Stimulated activated naive CD4-positive, alpha-beta T cell treated with Interleukin-2 at 50 U/mL for 16 hours (primary cell): ENCODE measurements around the gene TUB.

Source experiments
- DNase-seq: peaks from one replicate; lab custom pipeline; 2025; lab: John Stamatoyannopoulos, UW

Gene TUB

DNA sequence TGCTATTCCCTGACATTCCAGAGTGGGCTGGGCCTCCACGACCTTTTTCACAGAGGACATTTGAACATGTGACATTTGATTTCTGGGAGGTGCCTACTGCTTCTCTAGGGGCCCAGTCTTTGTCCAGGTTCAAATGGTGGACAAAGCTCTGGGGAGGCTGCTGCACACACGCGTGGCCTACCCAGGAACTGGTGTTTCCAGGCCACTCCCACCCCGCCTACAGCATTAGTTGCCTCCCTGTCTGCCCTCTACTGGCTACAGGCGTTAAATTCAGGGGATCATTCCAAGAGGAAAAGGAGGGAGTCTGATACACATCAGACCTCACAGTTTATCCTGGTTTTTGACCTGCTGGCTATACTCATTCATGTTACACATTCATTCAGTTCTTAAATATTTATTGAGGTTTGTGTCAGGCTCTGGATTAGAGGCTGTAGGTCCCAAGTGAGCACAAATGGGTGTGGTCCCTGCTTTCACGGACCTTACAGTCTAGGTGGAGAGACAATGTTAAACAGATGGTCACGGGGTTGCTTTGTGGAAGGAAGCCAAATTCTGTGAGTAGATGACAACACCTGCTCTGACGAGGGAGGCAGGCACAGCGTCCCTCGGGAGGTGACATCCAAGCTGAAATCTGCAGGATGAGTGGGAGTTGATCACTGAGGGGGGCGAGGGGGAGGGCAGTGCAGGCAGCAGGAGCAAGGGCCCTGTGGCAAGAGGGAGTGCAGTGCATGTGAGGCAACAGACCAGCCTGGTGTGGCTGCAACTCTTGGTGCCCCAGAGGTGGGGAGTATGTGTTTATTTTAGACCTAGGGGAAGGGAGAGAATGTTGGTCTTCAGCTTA is 11.8 kb downstream of the TUB start:
- DNase-seq, result peak; percentile 23

DNA sequence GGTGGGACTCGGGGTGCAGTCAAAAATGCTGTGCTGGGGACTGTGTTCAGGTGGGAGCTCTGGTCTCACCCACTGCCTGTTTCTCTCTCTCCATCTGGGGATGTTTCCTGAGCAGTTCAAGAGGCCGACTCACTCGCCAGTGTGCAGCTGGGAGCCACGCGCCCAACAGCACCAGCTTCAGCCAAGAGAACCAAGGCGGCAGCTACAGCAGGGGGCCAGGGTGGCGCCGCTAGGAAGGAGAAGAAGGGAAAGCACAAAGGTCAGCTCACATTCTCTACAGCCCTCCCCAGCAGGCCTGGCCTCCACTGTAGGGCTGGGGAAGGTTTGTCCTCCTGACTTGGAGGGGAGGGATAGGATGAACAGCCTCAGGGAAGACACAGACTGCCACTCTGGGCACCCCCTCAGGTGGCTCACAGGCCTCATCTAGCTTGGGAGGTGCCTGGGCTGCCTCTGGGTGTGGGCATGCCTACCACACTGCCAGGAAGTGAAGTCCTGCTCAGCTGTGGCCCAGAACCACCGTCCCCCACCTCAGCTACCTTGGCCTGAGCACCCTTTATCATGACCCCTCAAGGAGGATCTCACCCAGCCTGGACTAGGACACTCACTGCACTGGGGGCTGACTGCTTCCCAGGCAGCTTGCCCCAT is 13.0 kb downstream of the TUB start:
- DNase-seq, result no peak

DNA sequence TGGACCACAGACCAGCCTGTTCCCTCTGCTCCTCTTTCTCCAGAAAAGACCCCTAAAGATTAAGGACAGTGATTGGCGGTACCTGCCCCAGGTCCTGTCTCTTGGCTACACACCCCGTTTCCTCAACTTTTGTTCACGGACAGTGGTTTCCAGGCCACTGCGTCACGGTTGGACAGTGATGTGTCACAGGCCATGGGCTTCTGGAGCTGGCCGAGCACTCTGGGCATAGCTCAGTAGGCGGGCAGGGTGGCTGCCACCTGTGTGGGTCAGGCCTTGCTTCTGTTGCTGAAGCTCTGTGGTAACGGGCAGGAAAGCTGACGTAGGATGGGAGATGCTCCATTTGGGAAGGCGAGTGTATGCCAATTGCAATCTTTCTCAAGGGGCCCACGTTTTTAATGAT is 13.6 kb downstream of the TUB start:
- no peak for DNase-seq

DNA sequence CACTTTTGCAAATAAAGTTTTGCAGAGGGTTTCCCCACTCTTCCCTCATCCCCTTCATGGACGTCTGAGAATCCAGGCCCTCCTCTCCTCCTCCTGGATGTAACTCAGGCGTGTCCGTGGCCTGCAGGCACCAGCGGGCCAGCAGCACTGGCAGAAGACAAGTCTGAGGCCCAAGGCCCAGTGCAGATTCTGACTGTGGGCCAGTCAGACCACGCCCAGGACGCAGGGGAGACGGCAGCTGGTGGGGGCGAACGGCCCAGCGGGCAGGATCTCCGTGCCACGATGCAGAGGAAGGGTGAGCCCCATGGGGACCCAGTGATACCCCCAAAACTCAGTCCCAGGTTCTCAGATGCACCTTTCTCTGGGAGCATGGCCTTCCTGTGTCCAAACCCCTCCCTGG is 14.4 kb downstream of the TUB start:
- no peak for DNase-seq

DNA sequence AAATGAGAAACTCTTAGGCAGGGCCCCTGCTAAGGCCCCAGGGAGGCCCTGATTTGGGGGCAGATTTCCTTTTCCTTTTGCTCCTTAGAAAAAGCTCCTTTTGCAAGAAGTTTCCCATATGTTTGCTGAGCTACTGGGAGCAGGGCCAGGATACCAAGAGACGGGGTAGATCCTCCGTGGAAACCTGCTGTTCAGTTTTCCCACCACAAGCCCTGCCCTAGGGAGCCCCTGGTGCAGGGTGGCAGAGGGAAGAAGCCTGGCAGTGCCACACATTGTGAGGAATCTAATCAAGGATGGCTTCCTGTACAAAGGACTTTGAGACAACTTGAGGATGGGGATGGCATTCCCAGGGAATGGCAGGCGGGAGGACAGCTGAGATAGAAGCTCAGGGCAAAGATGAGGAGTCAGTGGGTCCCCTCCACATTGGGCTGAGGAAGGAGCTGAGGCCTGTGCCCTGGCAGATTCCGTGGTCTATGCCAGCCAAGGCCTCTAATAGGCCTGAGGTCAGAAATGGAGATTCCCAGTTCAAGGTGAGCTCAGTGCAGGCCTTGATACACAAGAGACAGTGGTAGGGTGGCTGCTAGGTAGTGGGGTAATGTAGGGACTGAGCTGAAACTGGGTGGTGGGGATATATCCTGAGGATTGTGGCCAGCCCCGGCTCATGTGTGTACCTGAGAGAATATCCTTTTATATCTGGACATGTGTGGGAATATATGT is 15.0 kb downstream of the TUB start:
- no peak for DNase-seq

DNA sequence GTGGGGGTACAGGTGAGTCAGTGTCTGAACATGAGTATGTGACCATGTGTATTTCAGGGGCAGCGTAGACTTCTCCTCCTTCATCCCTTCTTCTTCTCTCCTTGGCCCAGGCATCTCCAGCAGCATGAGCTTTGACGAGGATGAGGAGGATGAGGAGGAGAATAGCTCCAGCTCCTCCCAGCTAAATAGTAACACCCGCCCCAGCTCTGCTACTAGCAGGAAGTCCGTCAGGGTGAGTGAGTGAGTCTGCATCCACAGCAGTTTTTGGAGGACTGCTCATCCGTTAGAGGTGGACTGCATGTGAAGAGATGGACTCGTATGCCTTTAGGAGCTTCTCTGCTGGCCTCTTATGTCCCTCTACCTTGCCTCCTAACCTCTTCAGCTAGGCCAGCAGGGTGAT is 15.6 kb downstream of the TUB start:
- DNase-seq, result no peak

DNA sequence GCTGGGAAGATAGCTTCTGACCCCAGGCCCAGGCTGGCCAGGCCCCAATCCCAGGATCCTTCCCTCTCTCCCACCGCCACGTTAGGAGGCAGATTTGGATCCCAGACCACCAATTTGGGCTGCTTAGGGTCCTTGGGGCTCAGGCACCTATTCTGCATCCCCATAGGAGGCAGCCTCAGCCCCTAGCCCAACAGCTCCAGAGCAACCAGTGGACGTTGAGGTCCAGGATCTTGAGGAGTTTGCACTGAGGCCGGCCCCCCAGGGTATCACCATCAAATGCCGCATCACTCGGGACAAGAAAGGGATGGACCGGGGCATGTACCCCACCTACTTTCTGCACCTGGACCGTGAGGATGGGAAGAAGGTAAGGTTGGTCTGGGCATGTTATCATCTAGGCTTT is 16.1 kb downstream of the TUB start:
- DNase-seq, result no peak

DNA sequence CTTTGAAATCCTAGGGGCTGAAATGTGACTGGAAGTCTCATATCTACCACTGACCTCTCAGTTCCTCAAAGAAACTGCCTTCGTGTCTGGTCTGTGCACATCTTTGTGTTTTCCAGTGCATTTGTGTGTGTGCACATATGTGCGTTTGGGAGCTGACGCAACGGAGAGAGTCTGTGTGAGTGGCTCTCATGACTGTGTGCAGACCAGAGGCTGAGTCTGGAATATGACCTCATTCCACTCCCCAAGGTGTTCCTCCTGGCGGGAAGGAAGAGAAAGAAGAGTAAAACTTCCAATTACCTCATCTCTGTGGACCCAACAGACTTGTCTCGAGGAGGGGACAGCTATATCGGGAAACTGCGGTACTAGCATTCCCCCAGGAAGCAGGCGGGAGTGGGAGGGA is 16.5 kb downstream of the TUB start:
- no peak for DNase-seq

DNA sequence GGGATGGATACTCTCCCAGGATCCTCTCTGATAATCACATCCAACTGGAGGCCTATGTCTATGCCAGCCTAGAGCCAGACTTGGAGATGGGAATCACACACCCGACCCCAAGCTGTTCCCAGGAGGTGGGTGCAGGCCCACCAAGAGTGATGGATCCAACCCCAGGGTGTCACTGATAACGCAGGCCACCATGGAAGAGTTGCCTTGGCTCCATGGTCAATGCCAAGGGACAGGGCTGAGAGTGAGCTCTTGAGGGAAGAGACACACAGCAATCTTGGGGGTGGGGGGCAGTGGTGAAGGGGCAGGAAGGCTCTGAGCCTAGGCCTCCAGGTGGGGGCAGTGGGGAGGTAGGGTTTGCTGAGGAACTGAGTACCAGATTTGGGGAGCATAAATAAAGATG is 16.9 kb downstream of the TUB start:
- no peak for DNase-seq

DNA sequence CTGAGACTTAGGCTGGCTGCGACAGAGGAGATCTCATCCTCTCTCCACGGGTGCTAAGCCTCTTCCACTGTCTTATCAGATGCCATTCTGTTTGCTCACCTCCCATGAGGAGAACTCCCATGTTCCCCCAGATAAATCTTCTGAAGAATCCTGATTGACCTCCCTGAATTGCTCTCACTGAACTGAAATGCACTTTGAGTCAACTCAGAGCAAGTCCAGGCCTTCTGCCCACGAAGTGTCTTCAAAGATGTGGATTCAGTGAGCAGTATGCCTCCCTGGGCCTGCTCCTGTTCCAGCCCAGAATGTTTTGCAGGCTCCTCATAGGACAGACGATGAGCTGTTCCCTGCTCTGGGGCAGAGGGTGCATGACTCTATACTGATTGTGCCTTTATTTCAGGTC is 17.4 kb downstream of the TUB start:
- no peak for DNase-seq

DNA sequence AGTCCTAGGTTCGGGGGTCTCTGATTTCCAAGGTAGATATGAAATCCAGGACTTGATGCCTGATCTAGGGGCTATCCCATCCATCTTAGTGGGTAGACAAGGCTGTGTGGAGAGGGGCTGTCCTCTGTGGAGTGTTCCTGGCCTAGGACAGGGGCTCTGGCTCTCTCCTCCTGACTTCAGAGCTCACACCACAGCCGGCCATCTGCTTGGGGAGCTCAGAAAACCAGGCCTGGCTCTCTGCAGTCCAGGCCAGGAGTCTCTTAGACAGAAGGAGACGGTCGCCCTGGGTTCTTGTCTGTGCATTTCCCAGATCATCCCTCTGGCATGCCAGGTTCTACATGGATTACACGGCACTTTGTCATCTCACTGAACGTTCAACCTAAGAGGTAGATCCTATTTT is 17.9 kb downstream of the TUB start:
- DNase-seq, result no peak

DNA sequence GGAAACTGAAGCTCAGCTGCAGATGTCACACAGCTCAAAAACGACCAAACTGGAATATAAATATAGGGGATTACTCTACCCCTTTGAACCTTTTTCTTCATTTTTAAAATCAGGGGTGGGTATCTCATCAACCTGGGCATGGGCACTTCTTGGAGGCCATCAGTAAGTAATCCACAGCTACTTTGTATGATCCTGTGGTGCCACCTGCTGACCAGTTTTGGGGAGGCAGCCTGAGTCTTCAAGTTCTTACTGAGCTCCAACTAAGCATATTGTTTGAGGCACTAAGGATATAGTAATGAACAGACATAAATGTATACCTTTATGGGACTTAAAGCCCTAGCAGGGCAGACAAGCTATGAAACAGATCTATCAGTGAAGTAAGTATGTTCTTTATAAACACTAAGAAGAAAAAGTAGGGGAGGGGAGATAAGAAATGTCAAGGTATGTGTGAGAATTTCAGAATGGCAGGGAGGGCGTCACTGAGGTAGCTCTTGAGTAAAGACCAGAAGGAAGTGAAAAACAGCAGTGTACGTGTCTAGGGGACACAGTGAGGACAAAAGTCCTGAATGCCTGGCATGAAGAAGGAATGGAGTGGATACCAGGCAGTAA is 18.4 kb downstream of the TUB start:
- DNase-seq, result peak; percentile 60

DNA sequence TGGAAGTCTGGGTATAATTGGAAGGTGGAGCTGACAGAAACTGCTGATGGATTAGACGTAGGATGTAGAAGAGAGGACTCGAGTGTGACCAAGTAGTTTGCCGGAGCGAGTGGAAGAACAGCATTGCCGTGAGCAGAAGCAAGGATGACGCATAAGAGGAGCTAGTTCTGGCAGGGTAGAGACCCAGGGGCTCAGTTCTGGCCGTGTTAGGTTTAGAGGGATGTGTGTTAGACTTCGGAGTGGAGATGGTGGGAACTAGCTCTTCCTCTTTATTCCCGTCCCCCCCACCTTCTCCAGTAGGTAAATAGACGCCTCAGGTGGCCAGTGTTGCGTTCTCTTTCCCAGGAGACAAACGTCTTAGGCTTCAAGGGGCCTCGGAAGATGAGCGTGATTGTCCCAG is 19.1 kb downstream of the TUB start:
- no peak for DNase-seq

DNA sequence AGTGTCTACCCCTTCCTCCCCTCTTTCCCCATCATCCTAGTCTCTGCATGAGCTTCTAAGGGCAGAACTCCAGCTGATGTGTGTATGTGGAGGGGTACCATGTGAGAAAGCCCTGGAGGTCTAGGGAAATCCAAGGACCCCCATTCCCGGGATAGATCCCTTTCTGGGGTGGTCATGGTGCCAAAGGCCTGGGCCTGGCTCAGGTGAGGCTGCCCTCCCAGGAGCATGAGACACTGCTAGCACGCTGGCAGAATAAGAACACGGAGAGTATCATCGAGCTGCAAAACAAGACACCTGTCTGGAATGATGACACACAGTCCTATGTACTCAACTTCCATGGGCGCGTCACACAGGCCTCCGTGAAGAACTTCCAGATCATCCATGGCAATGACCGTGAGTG is 19.6 kb downstream of the TUB start:
- DNase-seq, result no peak

DNA sequence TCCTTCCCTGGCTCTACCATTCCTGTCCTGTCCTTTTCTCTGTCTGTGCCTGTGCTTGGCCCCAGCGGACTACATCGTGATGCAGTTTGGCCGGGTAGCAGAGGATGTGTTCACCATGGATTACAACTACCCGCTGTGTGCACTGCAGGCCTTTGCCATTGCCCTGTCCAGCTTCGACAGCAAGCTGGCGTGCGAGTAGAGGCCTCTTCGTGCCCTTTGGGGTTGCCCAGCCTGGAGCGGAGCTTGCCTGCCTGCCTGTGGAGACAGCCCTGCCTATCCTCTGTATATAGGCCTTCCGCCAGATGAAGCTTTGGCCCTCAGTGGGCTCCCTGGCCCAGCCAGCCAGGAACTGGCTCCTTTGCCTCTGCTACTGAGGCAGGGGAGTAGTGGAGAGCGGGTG is 20.4 kb downstream of the TUB start:
- no peak for DNase-seq

DNA sequence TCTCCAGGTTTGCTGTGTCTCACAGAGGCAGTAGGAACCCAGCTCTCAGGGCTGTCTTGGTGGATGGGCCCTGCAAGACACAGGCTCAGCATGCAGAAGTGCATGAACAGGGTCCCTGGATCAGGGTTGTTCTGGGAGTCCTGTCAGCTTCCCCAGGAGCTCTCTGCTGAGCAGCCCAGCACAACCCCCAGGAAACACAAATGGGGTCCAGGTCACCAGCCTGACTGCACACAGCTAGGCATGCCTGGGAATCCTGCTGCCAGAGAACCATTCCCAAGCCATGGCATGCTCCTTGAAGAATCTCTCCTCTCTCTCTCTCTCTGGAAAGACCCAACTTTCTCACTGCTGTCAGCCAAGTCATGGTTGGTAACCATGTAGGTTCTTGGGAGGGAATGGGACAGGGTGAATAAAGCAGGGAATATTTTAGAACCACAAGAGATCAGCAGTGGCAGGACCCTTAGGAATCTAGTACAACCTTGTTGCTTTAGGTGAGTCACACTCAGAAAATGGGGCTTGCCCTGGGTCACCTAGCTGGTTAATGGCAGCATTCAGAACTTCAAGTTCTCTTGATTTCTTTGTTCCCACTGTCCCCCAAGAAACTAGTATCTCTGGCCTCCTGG is 21.4 kb downstream of the TUB start:
- no peak for DNase-seq

DNA sequence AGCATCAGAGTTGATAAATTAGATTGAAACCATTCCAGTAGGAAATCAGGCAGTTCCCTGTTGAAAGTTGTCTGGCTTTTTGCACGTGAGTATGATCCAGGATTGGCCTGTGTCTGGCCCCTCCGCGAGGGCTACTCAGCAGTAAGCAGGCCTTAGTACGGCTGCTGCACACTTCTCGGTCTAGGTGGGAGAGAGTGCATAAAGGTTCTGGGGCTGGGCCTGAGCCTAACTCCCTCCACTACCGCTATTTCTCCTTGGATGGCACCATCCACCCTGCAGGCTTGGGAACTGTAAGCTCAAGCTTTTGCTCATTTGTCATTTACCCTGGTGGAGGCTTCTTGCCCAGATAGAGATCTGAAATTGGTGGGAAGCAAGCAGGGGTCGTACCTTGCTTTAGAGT is 22.0 kb downstream of the TUB start:
- DNase-seq, result no peak

DNA sequence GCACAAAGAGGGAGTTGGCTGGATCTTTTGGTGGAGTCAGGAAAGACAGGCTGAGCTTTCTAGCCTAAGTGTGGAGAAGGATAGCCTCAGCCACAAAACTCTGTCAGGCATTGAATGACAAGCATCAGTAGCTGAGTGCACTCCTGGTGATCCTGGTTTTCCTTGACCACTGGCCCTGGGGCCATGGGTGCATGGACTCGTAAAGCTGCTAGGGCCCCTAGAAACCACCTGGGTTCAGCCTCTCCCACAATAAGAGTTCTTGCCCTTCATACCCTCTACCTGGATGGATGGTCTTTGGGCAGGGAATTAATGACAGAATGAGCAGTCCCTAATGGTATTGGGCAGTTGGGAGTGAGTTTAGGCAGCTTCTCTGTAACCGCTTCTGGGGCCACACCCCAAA is 22.9 kb downstream of the TUB start:
- DNase-seq, result no peak

DNA sequence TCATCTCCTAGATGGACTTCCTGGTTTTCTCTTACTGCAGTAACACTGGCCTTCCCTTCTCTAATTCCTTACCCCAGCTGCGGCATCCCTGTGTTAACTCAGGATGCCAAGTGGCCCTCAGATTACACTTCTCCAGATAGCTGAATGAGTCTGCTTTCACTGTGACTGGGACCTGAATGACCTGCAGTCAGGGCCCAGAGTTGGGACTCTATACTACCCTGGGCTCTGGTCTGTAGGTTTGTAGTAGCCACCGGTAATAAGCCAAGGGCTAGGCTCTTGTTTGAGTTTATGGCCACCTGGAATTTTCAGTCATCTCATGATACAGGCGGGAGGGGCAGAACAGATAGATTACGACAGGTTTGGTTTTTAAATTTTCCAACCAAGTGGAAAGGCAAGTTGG is 24.1 kb downstream of the TUB start:
- DNase-seq, result no peak

DNA sequence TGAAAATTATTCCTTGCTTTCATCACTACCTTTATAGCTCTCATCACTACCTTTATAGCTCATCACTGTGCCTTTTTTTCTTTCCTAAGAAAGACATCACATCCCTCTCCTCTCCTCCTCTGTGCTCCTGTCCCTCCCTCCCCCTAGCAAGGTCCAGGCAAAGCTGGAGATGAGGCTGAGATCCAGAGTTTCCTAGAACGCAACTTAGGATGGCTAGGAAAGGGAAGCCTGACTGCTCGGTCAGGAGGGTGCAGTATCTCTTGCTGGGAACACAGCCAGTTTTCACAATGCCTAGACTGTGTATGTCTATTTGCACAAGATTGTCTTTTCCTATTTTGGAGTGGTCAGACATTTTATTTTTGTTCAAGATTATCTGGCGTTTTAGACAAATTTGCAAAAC is 24.7 kb downstream of the TUB start:
- no peak for DNase-seq

DNA sequence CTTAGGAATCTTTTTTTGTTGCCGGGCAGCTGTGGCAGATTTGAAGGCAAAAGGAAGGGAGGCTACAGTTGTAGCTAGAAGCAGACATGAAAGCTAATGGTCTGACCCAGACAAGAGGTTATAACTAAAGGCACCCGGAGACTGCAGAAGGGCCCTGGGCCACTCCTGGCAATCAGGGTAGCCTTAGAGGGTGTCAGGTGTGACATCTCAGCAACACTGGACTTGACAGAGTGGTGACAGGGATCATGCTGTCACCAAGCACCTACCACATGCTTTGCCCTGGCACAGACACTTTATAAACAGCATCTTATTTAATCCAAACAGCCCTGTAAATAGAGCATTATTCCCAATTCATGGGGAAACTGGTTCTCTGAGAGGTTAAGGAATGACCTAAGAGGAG is 25.7 kb downstream of the TUB start:
- DNase-seq, result no peak

DNA sequence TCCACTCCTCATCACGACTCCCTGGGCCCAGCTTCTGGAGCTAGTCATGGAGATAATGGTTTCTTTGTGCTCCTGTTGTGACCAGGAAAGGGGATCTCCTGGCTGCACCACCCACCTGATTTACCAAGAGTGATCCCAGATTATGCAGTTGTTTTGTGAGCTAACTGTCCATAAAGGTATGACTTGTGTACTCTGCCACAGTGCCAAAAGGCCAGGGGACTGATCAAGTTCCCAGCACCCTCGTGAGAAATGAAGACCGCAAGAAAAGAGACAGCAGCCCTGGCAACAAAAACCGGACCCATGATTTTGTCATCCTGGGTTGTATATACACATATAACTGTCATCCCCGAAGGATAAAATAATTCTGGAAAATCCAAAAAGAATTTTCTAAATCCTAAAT is 26.6 kb downstream of the TUB start:
- no peak for DNase-seq
